CD4-positive, alpha-beta T cell treated with Interleukin-15 for 1 hour (primary cell): ENCODE data around the gene SCMH1.
"Not testable (repeated sequence)": the region's sequence is repeated elsewhere in the genome, so short reads cannot be mapped to it uniquely, and the experiment has no call there.

Source experiments
- DNase-seq: peaks from one replicate; pipeline ENCODE4 v3.0.0-alpha.2; 2020

SCMH1 gene

GRCh38 chr1:41200728-41201127 is 41.4 kb downstream of the SCMH1 start:
- DNase-seq, result no peak

GRCh38 chr1:41199375-41199774 is 42.7 kb downstream of the SCMH1 start:
- no peak for DNase-seq

- DNase-seq, result no peak
Observed at GRCh38 chr1:41192456-41193178, 49.5 kb downstream of the SCMH1 start.

GRCh38 chr1:41184446-41184845 is 57.7 kb downstream of the SCMH1 start:
- DNase-seq, result no peak

- DNase-seq, result not testable (repeated sequence)
Observed at GRCh38 chr1:41178230-41178629, 63.9 kb downstream of the SCMH1 start.

- no peak for DNase-seq
Observed at GRCh38 chr1:41175546-41175945, 66.6 kb downstream of the SCMH1 start.

GRCh38 chr1:41174170-41174569 is 67.9 kb downstream of the SCMH1 start:
- no peak for DNase-seq

GRCh38 chr1:41173651-41174050 is 68.5 kb downstream of the SCMH1 start:
- no peak for DNase-seq

GRCh38 chr1:41171266-41171874 is 70.7 kb downstream of the SCMH1 start:
- DNase-seq, result no peak

- DNase-seq, result no peak
Observed at GRCh38 chr1:41169799-41170180, 72.3 kb downstream of the SCMH1 start.

GRCh38 chr1:41169066-41169798 is 72.9 kb downstream of the SCMH1 start:
- DNase-seq, result no peak

- no peak for DNase-seq
Observed at GRCh38 chr1:41167667-41168066, 74.4 kb downstream of the SCMH1 start.

GRCh38 chr1:41164727-41165126 is 77.4 kb downstream of the SCMH1 start:
- DNase-seq, result no peak

- no peak for DNase-seq
Observed at GRCh38 chr1:41162441-41162840, 79.7 kb downstream of the SCMH1 start.

- no peak for DNase-seq
Observed at GRCh38 chr1:41161846-41162245, 80.3 kb downstream of the SCMH1 start.

- DNase-seq, result no peak
Observed at GRCh38 chr1:41160498-41161110, 81.5 kb downstream of the SCMH1 start.

- DNase-seq, result no peak
Observed at GRCh38 chr1:41158966-41159365, 83.1 kb downstream of the SCMH1 start.

- no peak for DNase-seq
Observed at GRCh38 chr1:41158147-41158875, 83.8 kb downstream of the SCMH1 start.

- DNase-seq, result no peak
Observed at GRCh38 chr1:41155105-41155504, 87.0 kb downstream of the SCMH1 start.

GRCh38 chr1:41153750-41154274 is 88.3 kb downstream of the SCMH1 start:
- DNase-seq, result no peak

GRCh38 chr1:41152622-41153044 is 89.5 kb downstream of the SCMH1 start:
- DNase-seq, result no peak

GRCh38 chr1:41151846-41152245 is 90.3 kb downstream of the SCMH1 start:
- DNase-seq, result no peak

GRCh38 chr1:41149570-41149969 is 92.5 kb downstream of the SCMH1 start:
- DNase-seq, result no peak
